ENCODE results near the gene VAMP2.

VAMP2 gene

GRCh38 chr17:8148560-8148959, 14.2 kb downstream of the VAMP2 start:
- no peak overlapping the region for H3K4me3 ChIP-seq (ENCODE audit: low read length)
- no peak overlapping the region for H2AFZ ChIP-seq (ENCODE audit: low read depth, low read length)
- no peaks in the 10 kb centered on the region for H3K27me3 ChIP-seq (ENCODE audit: insufficient read depth, low read length)
- H3K9me3 ChIP-seq (ENCODE audit: low read length): no peaks in the 10 kb centered on the region
- H3K36me3 ChIP-seq (ENCODE audit: insufficient read depth, low read length): peaks cover 58% of the 10 kb centered on the region
- H3K4me1 ChIP-seq (ENCODE audit: insufficient read depth, low read length): peaks cover 18% of the 10 kb centered on the region

GRCh38 chr17:8147805-8148404, 14.8 kb downstream of the VAMP2 start:
- Histone ChIP-seq H3K4me1 (ENCODE audit: insufficient read depth, low read length) (peaks cover 12% of the 10 kb centered on the region), H3K36me3 (ENCODE audit: insufficient read depth, low read length) (peaks cover 58% of the 10 kb centered on the region)

DNA sequence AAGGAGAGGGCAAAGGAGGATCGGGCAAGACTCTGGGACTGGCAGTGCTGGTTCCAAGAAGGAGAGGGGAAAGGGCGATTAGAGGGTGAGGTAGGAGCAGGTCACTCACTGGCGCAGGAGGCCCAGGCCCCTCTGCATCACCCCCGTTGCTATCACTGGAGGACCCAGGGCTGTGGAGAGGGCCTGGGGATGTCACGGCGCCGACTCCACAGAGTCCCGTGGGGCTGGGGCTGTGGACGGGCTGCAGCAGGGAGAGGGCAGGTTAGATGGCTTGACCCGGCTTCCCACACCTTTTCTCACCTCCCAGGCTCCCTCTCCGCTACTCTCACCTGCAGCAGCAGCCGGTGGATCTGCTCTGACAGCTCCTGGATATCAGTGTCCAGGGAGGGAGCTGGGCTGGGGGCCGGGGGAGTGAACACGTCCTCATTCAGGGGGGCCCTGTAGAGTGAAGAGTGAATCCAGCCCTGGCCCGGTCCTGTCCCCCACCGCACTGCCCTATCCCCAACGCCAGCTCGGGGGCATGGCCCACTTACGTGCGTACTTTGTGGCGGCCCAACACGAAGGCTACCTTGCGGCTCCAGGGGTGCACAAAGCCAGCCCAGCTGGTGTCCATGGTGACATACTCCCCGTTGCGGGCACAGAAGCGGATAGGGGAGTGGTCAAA, 15.5 kb downstream of the VAMP2 start:
- Histone ChIP-seq H3K36me3 (ENCODE audit: insufficient read depth, low read length) (peaks cover 61% of the 10 kb centered on the region), H3K4me3 (ENCODE audit: low read length) (no peak overlapping the region), H3K9me3 (ENCODE audit: low read length) (no peaks in the 10 kb centered on the region), H2AFZ (ENCODE audit: low read depth, low read length) (no peak overlapping the region), H3K4me1 (ENCODE audit: insufficient read depth, low read length) (peaks cover 6% of the 10 kb centered on the region), H3K27me3 (ENCODE audit: insufficient read depth, low read length) (no peaks in the 10 kb centered on the region)

More at GRCh38 chr17:8147805-8148404, 14.8 kb downstream of the VAMP2 start:
- Histone ChIP-seq H3K27me3 (ENCODE audit: insufficient read depth, low read length) (no peaks in the 10 kb centered on the region), H3K9me3 (ENCODE audit: low read length) (no peaks in the 10 kb centered on the region), H3K4me3 (ENCODE audit: low read length) (no peak overlapping the region), H2AFZ (ENCODE audit: low read depth, low read length) (no peak overlapping the region)

DNA sequence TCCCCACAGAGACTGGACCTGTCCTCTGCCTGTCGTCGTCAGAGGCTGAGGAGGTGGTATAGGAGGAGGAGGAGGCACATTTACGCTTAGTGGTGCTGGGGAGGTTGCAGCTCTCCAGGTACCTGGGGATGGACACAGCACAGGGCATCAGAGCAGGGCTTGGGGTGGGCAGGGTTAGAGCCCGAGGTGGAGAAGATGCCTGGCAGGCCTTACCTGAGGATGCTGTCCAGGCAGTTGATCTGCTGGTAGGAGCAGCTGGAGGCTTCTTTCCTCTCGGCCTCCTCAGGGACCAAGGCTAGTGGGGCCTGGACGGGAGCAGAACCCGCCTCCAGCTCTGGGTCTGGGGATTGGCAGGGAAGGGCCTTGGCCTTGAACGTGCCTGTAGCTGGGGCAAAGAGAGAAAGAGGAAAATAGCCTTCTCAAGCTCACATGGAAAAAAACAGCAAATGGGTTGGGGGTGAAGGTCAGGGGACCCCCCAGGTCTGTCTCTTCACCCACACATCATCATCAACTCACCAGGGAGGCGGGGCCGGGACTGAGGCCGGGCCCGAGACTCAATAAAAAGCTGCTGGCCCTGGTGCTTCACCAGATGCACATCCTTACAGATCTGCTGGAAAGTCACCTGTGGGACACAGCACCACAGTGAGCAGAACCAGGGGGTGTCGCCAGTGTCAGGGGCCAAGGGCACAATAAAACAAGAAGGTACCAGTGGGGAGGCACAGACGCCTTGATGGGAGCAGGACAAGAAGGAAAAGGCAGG, 16.2 kb downstream of the VAMP2 start:
- H3K36me3 ChIP-seq (ENCODE audit: insufficient read depth, low read length): peaks cover 66% of the 10 kb centered on the region
- peaks cover 6% of the 10 kb centered on the region for H3K4me1 ChIP-seq (ENCODE audit: insufficient read depth, low read length)
- H2AFZ ChIP-seq (ENCODE audit: low read depth, low read length): no peak overlapping the region
- H3K27me3 ChIP-seq (ENCODE audit: insufficient read depth, low read length): no peaks in the 10 kb centered on the region
- no peaks in the 10 kb centered on the region for H3K9me3 ChIP-seq (ENCODE audit: low read length)
- H3K4me3 ChIP-seq (ENCODE audit: low read length): no peak overlapping the region

- peaks cover 73% of the 10 kb centered on the region for H3K36me3 ChIP-seq (ENCODE audit: insufficient read depth, low read length)
- H2AFZ ChIP-seq (ENCODE audit: low read depth, low read length): no peak overlapping the region
- H3K4me1 ChIP-seq (ENCODE audit: insufficient read depth, low read length): peaks cover 4% of the 10 kb centered on the region
These were observed 16.9 kb downstream of the VAMP2 start for GRCh38 chr17:8145811-8146210.

GRCh38 chr17:8144401-8145231, 18.1 kb downstream of the VAMP2 start:
- H3K27me3 ChIP-seq (ENCODE audit: insufficient read depth, low read length): no peaks in the 10 kb centered on the region
- H3K4me1 ChIP-seq (ENCODE audit: insufficient read depth, low read length): no peaks in the 10 kb centered on the region
- H2AFZ ChIP-seq (ENCODE audit: low read depth, low read length): no peak overlapping the region
- peaks cover 71% of the 10 kb centered on the region for H3K36me3 ChIP-seq (ENCODE audit: insufficient read depth, low read length)
- H3K4me3 ChIP-seq (ENCODE audit: low read length): no peak overlapping the region
- no peaks in the 10 kb centered on the region for H3K9me3 ChIP-seq (ENCODE audit: low read length)

More at GRCh38 chr17:8145811-8146210, 16.9 kb downstream of the VAMP2 start:
- Histone ChIP-seq H3K4me3 (ENCODE audit: low read length) (no peak overlapping the region), H3K27me3 (ENCODE audit: insufficient read depth, low read length) (no peaks in the 10 kb centered on the region), H3K9me3 (ENCODE audit: low read length) (no peaks in the 10 kb centered on the region)

- H2AFZ ChIP-seq (ENCODE audit: low read depth, low read length): no peak overlapping the region
- no peaks in the 10 kb centered on the region for H3K4me1 ChIP-seq (ENCODE audit: insufficient read depth, low read length)
- H3K36me3 ChIP-seq (ENCODE audit: insufficient read depth, low read length): peaks cover 64% of the 10 kb centered on the region
- H3K4me3 ChIP-seq (ENCODE audit: low read length): no peak overlapping the region
- H3K9me3 ChIP-seq (ENCODE audit: low read length): no peaks in the 10 kb centered on the region
- no peaks in the 10 kb centered on the region for H3K27me3 ChIP-seq (ENCODE audit: insufficient read depth, low read length)
These were observed 19.0 kb downstream of the VAMP2 start for GRCh38 chr17:8143581-8144400.

DNA sequence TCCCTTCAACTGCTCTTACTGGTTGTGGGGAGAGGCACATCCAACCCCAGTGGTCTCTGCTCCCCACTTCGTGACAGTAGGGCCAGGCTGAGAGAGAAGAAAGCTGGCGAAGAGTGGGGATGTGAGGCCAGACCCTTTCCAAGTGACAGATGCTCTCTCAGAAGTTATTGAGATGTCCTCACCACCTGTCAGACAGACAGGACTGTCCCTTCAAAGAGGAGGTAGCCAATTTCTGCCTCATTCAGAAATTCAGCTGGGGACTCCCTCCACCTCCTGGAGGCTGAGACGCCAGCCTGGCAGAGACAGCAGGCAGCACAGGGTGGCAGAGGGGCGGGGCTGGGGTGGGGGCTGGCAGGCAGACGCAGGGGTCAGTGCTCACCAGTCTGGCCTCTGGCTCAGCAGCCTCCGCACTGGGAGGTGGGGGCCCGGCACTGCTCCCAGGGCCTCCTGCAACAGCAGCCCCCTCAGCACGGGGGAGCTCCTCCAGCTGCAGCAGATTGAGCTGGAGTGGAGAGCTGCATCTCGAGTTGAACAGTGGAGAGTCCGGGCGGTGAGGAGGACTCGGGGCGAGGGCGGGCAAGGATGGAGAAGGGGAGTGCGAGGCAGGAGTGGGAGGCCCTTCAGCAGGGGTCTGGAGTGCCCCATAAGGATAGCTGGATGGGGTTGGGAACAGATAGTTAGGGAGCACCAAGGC, 19.7 kb downstream of the VAMP2 start:
- no peak overlapping the region for H2AFZ ChIP-seq (ENCODE audit: low read depth, low read length)
- peaks cover 58% of the 10 kb centered on the region for H3K36me3 ChIP-seq (ENCODE audit: insufficient read depth, low read length)
- no peaks in the 10 kb centered on the region for H3K4me1 ChIP-seq (ENCODE audit: insufficient read depth, low read length)
- no peak overlapping the region for H3K4me3 ChIP-seq (ENCODE audit: low read length)
- no peaks in the 10 kb centered on the region for H3K9me3 ChIP-seq (ENCODE audit: low read length)
- H3K27me3 ChIP-seq (ENCODE audit: insufficient read depth, low read length): no peaks in the 10 kb centered on the region

- H3K4me3 ChIP-seq (ENCODE audit: low read length): no peak overlapping the region
- H2AFZ ChIP-seq (ENCODE audit: low read depth, low read length): no peak overlapping the region
- peaks cover 51% of the 10 kb centered on the region for H3K36me3 ChIP-seq (ENCODE audit: insufficient read depth, low read length)
- no peaks in the 10 kb centered on the region for H3K9me3 ChIP-seq (ENCODE audit: low read length)
- H3K4me1 ChIP-seq (ENCODE audit: insufficient read depth, low read length): peaks cover 5% of the 10 kb centered on the region
- H3K27me3 ChIP-seq (ENCODE audit: insufficient read depth, low read length): no peaks in the 10 kb centered on the region
These were observed 20.4 kb downstream of the VAMP2 start for GRCh38 chr17:8142158-8142886.

- peaks cover 5% of the 10 kb centered on the region for H3K4me1 ChIP-seq (ENCODE audit: insufficient read depth, low read length)
- H3K27me3 ChIP-seq (ENCODE audit: insufficient read depth, low read length): no peaks in the 10 kb centered on the region
- H3K36me3 ChIP-seq (ENCODE audit: insufficient read depth, low read length): peaks cover 46% of the 10 kb centered on the region
- H2AFZ ChIP-seq (ENCODE audit: low read depth, low read length): no peak overlapping the region
- H3K9me3 ChIP-seq (ENCODE audit: low read length): no peaks in the 10 kb centered on the region
- no peak overlapping the region for H3K4me3 ChIP-seq (ENCODE audit: low read length)
These were observed 21.0 kb downstream of the VAMP2 start for GRCh38 chr17:8141741-8142140.

DNA sequence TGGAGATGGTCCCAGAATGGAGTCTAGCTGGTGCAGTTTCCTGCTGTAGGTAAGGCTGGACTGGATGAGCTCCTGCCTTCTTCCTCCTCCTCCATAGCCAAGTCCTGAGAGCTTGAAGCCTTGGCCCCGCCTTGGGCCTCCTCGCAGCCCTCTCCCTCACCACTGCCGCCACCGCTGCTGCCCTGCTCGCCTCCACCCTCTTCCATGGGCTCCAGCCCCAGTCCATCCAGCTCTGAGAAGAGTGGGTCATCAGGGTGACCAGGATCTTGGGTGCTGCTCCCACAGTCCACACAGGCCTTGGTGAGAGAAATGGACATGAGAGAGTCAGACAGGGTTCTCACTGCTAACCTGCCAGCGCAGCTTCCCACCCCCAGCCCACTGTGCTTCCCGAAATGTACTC, 21.7 kb downstream of the VAMP2 start:
- no peaks in the 10 kb centered on the region for H3K27me3 ChIP-seq (ENCODE audit: insufficient read depth, low read length)
- peaks cover 39% of the 10 kb centered on the region for H3K36me3 ChIP-seq (ENCODE audit: insufficient read depth, low read length)
- H3K4me1 ChIP-seq (ENCODE audit: insufficient read depth, low read length): peaks cover 5% of the 10 kb centered on the region
- H3K9me3 ChIP-seq (ENCODE audit: low read length): no peaks in the 10 kb centered on the region
- H2AFZ ChIP-seq (ENCODE audit: low read depth, low read length): no peak overlapping the region
- H3K4me3 ChIP-seq (ENCODE audit: low read length): no peak overlapping the region
